IMR-90 (cell line): ENCODE measurements around the gene ABI3BP. TPM values are rescaled to one million over a fixed set of nuclear protein-coding genes. Genes with fewer than 3 reads are reported as not detected.

Experiments
- ATAC-seq: fragments of 200-7000 bp; cut with Tn5 transposase; 2 replicates; pipeline ENCODE4 v1.9.1; 2020; ENCODE audit warnings: low read depth, mild to moderate bottlenecking, moderate library complexity
- BruUV-seq: library from RNA; stranded (reverse); fragments of 400-500 nt; replicated peaks from 2 replicates; lab custom pipeline; 2021; lab: Mats Ljungman, UMichigan
- CTCF ChIA-PET: fragments of 300-600 bp; formaldehyde crosslinking; extraction: SDS; loops from one replicate; lab custom pipeline; 2021; ENCODE audit warnings: antibody characterized with exemption; lab: Yijun Ruan, JAX
- POLR2A ChIA-PET: fragments of 300-600 bp; sonication (Branson Sonifier 250); formaldehyde crosslinking; loops from one replicate; lab custom pipeline; 2022; ENCODE audit warnings: antibody characterized with exemption; ENCODE audit not compliant: unreplicated experiment; lab: Charles Lee
- DNase-seq: peaks from one replicate; pipeline ENCODE4 v3.0.0; 2013
- H2AFZ ChIP-seq: replicated peaks from 2 replicates; pipeline ENCODE3; 2013; ENCODE audit warnings: low read length, mild to moderate bottlenecking; ENCODE audit not compliant: poor library complexity
- H2AK5ac ChIP-seq: 2 replicates; pipeline ENCODE4 v1.6.1; 2013; ENCODE audit warnings: low read depth, low read length, inconsistent platforms
- H2AK9ac ChIP-seq: replicated peaks from 2 replicates; pipeline ENCODE3; 2013; ENCODE audit warnings: mild to moderate bottlenecking, low read depth, low read length, moderate library complexity; ENCODE audit not compliant: poor library complexity
- H2BK120ac ChIP-seq: 2 replicates; pipeline ENCODE4 v1.6.1; 2013; ENCODE audit warnings: low read depth, low read length, inconsistent platforms
- H2BK15ac ChIP-seq: 3 replicates; pipeline ENCODE4 v1.6.1; 2013; ENCODE audit warnings: low read depth, low read length, inconsistent platforms
- H2BK20ac ChIP-seq: 2 replicates; pipeline ENCODE4 v1.6.1; 2013; ENCODE audit warnings: low read depth, mild to moderate bottlenecking, inconsistent platforms, low read length, moderate library complexity
- H2BK5ac ChIP-seq: 2 replicates; pipeline ENCODE4 v1.6.1; 2013; ENCODE audit warnings: mild to moderate bottlenecking, low read depth, low read length, inconsistent platforms; ENCODE audit not compliant: poor library complexity, severe bottlenecking
- H3K14ac ChIP-seq: replicated peaks from 2 replicates; pipeline ENCODE4 v1.6.1; 2013; ENCODE audit warnings: low read depth, low read length, inconsistent platforms
- H3K18ac ChIP-seq: 2 replicates; pipeline ENCODE4 v1.6.1; 2013; ENCODE audit warnings: low read depth, low read length, control low read depth
- H3K23ac ChIP-seq: 2 replicates; pipeline ENCODE4 v1.6.1; 2013; ENCODE audit warnings: low read depth, low read length, inconsistent platforms
- H3K27ac ChIP-seq: 2 replicates; pipeline ENCODE4 v1.5.1; 2013; ENCODE audit warnings: mild to moderate bottlenecking, control low read depth, low read length; ENCODE audit not compliant: insufficient read depth
- H3K27me3 ChIP-seq: 2 replicates; pipeline ENCODE4 v1.6.1; 2013; ENCODE audit warnings: low read length; ENCODE audit not compliant: control insufficient read depth, insufficient read depth
- H3K36me3 ChIP-seq: 2 replicates; pipeline ENCODE4 v1.6.1; 2013; ENCODE audit warnings: low read length, mixed read lengths; ENCODE audit not compliant: control insufficient read depth, insufficient read depth
- H3K4ac ChIP-seq: 2 replicates; pipeline ENCODE4 v1.6.1; 2013; ENCODE audit warnings: low read depth, low read length, inconsistent platforms
- H3K4me1 ChIP-seq: 2 replicates; pipeline ENCODE4 v1.6.1; 2013; ENCODE audit warnings: low read length, mixed read lengths; ENCODE audit not compliant: control insufficient read depth, insufficient read depth
- H3K4me2 ChIP-seq: 2 replicates; pipeline ENCODE4 v1.6.1; 2013; ENCODE audit warnings: low read depth, mild to moderate bottlenecking, control low read depth, low read length, moderate library complexity
- H3K4me3 ChIP-seq: 2 replicates; pipeline ENCODE4 v1.5.1; 2013; ENCODE audit warnings: low read depth, mild to moderate bottlenecking, control low read depth, low read length, moderate library complexity; ENCODE audit not compliant: insufficient read depth
- H3K56ac ChIP-seq: 2 replicates; pipeline ENCODE4 v1.6.1; 2013; ENCODE audit warnings: low read length, inconsistent platforms; ENCODE audit not compliant: insufficient read depth; ENCODE audit errors: extremely low read depth
- H3K79me1 ChIP-seq, 2 experiments: 2 replicates each; pipeline ENCODE4 v1.6.1; 2013; ENCODE audit warnings: low read length in 2 of 2, inconsistent platforms in 1 of 2, low read depth in 1 of 2
- H3K9ac ChIP-seq: 2 replicates; pipeline ENCODE4 v1.6.1; 2013; ENCODE audit warnings: low read depth, low read length, control low read depth
- H3K9me1 ChIP-seq: 2 replicates; pipeline ENCODE4 v1.6.1; 2013; ENCODE audit warnings: low read length, inconsistent platforms; ENCODE audit not compliant: insufficient read depth
- H3K9me3 ChIP-seq: 2 replicates; pipeline ENCODE4 v1.6.1; 2013; ENCODE audit warnings: low read length; ENCODE audit not compliant: control insufficient read depth, insufficient read depth
- H4K20me1 ChIP-seq: 2 replicates; pipeline ENCODE4 v1.6.1; 2013; ENCODE audit warnings: low read length, inconsistent platforms; ENCODE audit not compliant: insufficient read depth
- H4K5ac ChIP-seq: 2 replicates; pipeline ENCODE4 v1.6.1; 2013; ENCODE audit warnings: mild to moderate bottlenecking, low read depth, low read length, control low read depth
- H4K8ac ChIP-seq, 2 experiments: 2 replicates each; pipeline ENCODE4 v1.6.1; 2013; ENCODE audit warnings: low read depth in 2 of 2, low read length in 2 of 2, control low read depth in 1 of 2, inconsistent platforms in 1 of 2
- H4K91ac ChIP-seq: 2 replicates; pipeline ENCODE4 v1.6.1; 2013; ENCODE audit warnings: low read depth, low read length, inconsistent platforms; ENCODE audit not compliant: insufficient read depth
- CHD1 ChIP-seq: IDR thresholded peaks from 2 replicates; pipeline ENCODE4 v1.6.1; 2012; ENCODE audit warnings: low read depth, low read length, improper control_type of control experiment
- FOS ChIP-seq: fragments of 150-350 bp; IDR thresholded peaks from 2 replicates; pipeline ENCODE4 v1.6.1; 2016; ENCODE audit warnings: low read depth, low read length
- MAFK ChIP-seq: IDR thresholded peaks from 2 replicates; pipeline ENCODE4 v1.6.1; 2012; ENCODE audit warnings: low read depth, low read length, improper control_type of control experiment
- MAZ ChIP-seq: IDR thresholded peaks from 2 replicates; pipeline ENCODE4 v1.6.1; 2012; ENCODE audit warnings: low read depth, mild to moderate bottlenecking, low read length, improper control_type of control experiment, moderate library complexity, borderline replicate concordance
- MXI1 ChIP-seq: IDR thresholded peaks from 2 replicates; pipeline ENCODE4 v1.6.1; 2012; ENCODE audit warnings: low read depth, mild to moderate bottlenecking, low read length, moderate library complexity, borderline replicate concordance
- NFE2L2 ChIP-seq: fragments of 150-350 bp; IDR thresholded peaks from 2 replicates; pipeline ENCODE4 v1.6.1; 2016; ENCODE audit warnings: low read depth, mild to moderate bottlenecking, low read length
- POLR2A ChIP-seq: IDR thresholded peaks from 2 replicates; pipeline ENCODE4 v1.6.1; 2012; ENCODE audit warnings: mild to moderate bottlenecking, low read depth, low read length
- RCOR1 ChIP-seq: IDR thresholded peaks from 2 replicates; pipeline ENCODE4 v1.6.1; 2012; ENCODE audit warnings: mild to moderate bottlenecking, low read length, improper control_type of control experiment; ENCODE audit not compliant: insufficient replicate concordance
- SMC3 ChIP-seq: fragments of 150-350 bp; IDR thresholded peaks from 2 replicates; pipeline ENCODE4 v1.6.1; 2016; ENCODE audit warnings: low read depth, mild to moderate bottlenecking, antibody characterized with exemption, low read length, moderate library complexity
- WGBS, 2 experiments: methylation state at CpG; one replicate each; pipeline versions ENCODE4 v1.1.5 to v1.1.7; 2013; ENCODE audit warnings: missing lambda C conversion rate in 2 of 2; ENCODE audit not compliant: insufficient read length in 1 of 2; ENCODE audit errors: extremely low coverage in 2 of 2; 5-methylcytosine and 5-hydroxymethylcytosine counted together
- dilution Hi-C: fragments of 300-500 bp; cut with HindIII; formaldehyde crosslinking; loops from one replicate; pipeline ENCODE4 v1.14.3; 2018; ENCODE audit warnings: low sequenced_read_pairs; ENCODE audit not compliant: unreplicated experiment
- in situ Hi-C: fragments of 300-500 bp; cut with MboI; formaldehyde crosslinking; loops from 3 replicates; pipeline ENCODE4 v1.14.3; 2019; ENCODE audit warnings: low sequenced_read_pairs, inconsistent platforms, mixed read lengths
- intact Hi-C: fragments of 100-400 bp; cut with micrococcal nuclease; formaldehyde crosslinking; loops from 2 replicates; pipeline ENCODE4 v1.10.0; 2022
- polyA plus RNA-seq, 3 experiments: library from polyadenylated mRNA; depleted of rRNA; stranded (reverse); fragments of >200 nt; gene quantifications; 2 replicates each; pipeline ENCODE4 v1.2.3, GENCODE V29; 2012; ENCODE audit warnings: low replicate concordance in 1 of 3
- total RNA-seq: library from RNA; depleted of rRNA; stranded (reverse); fragments of >200 nt; gene quantifications from 2 replicates; pipeline ENCODE4 v1.2.3, GENCODE V29; 2012
- TF ChIP-seq, protein P1 (sequence below): conservative IDR thresholded peaks from 2 replicates; pipeline ENCODE4 v1.5.1; 2012; ENCODE audit warnings: mild to moderate bottlenecking, low read depth, low read length, improper control_type of control experiment
- TF ChIP-seq, protein P2 (sequence below): fragments of 150-350 bp; IDR thresholded peaks from 2 replicates; pipeline ENCODE4 v1.6.1; 2016; ENCODE audit warnings: low read depth, mild to moderate bottlenecking, low read length, moderate library complexity, borderline replicate concordance

Gene ABI3BP
- total and polyA plus RNA-seq, 2 of the 4 experiments (the other 2 are of a cell fraction), result 3.0 to 26.7 TPM

DNA sequence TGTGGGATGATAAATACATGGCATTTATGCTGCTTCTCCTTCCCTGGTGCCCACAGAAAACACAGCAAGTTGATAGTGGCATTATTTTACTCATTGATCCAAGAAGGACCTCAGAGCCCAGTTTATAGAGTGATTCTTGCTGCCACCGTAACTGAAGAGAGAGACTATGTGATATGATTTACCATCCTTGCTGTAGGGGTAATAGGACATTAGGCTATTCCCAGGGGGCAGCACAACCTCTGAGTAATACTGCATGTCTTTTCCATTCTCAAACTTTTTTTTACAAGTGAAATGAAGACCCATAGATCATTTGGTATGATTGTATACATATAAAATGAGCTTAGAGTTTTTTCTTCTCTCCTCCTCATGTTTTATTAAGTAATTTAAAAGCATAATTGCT, 136.4 kb downstream of the ABI3BP start:
- TF ChIP-seq POLR2A (no peak), MAZ (no peak), NFE2L2 (no peak), MAFK (no peak), RCOR1 (no peak), CHD1 (no peak), SMC3 (no peak), FOS (no peak), MXI1 (no peak)
- TF ChIP-seq, protein P1, sequence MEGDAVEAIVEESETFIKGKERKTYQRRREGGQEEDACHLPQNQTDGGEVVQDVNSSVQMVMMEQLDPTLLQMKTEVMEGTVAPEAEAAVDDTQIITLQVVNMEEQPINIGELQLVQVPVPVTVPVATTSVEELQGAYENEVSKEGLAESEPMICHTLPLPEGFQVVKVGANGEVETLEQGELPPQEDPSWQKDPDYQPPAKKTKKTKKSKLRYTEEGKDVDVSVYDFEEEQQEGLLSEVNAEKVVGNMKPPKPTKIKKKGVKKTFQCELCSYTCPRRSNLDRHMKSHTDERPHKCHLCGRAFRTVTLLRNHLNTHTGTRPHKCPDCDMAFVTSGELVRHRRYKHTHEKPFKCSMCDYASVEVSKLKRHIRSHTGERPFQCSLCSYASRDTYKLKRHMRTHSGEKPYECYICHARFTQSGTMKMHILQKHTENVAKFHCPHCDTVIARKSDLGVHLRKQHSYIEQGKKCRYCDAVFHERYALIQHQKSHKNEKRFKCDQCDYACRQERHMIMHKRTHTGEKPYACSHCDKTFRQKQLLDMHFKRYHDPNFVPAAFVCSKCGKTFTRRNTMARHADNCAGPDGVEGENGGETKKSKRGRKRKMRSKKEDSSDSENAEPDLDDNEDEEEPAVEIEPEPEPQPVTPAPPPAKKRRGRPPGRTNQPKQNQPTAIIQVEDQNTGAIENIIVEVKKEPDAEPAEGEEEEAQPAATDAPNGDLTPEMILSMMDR, result no peak
- TF ChIP-seq, protein P2, sequence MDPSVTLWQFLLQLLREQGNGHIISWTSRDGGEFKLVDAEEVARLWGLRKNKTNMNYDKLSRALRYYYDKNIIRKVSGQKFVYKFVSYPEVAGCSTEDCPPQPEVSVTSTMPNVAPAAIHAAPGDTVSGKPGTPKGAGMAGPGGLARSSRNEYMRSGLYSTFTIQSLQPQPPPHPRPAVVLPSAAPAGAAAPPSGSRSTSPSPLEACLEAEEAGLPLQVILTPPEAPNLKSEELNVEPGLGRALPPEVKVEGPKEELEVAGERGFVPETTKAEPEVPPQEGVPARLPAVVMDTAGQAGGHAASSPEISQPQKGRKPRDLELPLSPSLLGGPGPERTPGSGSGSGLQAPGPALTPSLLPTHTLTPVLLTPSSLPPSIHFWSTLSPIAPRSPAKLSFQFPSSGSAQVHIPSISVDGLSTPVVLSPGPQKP, result no peak
- no peak overlapping the region for H2AFZ ChIP-seq
- no peak overlapping the region for H4K8ac ChIP-seq
- no peak overlapping the region for H3K4me3 ChIP-seq
- WGBS, 2 experiments, result no CpG with 5 or more reads among the region's 1 CpG
- H3K9me1 ChIP-seq, result no peaks in the 10 kb centered on the region
- no peak overlapping the region for H3K56ac ChIP-seq
- H2BK20ac ChIP-seq, result no peak overlapping the region
- H2AK5ac ChIP-seq, result no peak overlapping the region
- H2BK120ac ChIP-seq, result no peak overlapping the region
- no peaks in the 10 kb centered on the region for H3K79me1 ChIP-seq
- no peak overlapping the region for H3K4me2 ChIP-seq
- H2BK15ac ChIP-seq, result no peak overlapping the region
- H3K27ac ChIP-seq, result no peak overlapping the region
- DNase-seq (no peak), ATAC-seq (no peak)
- no peak overlapping the region for H3K18ac ChIP-seq
- H3K9ac ChIP-seq, result no peak overlapping the region
- no peak overlapping the region for H2BK5ac ChIP-seq
- intact Hi-C loops, result no loop called here
- POLR2A ChIA-PET, result interaction anchor here (0.6 kb wide), 1 partner anchor 330 kb away, joined by 3 read pairs; no protein-coding TSS in a partner anchor
- CTCF ChIA-PET, result interaction anchor here (0.5 kb wide), 1 partner anchor 565 kb away, joined by 3 read pairs; no protein-coding TSS in a partner anchor
- H3K27me3 ChIP-seq, result no peaks in the 10 kb centered on the region
- no peak overlapping the region for H3K23ac ChIP-seq
- dilution Hi-C loops, result no loop called here
- H4K5ac ChIP-seq, result no peak overlapping the region
- BruUV-seq, result no TSS peak
- H3K4me1 ChIP-seq, result no peaks in the 10 kb centered on the region
- H3K9me3 ChIP-seq, result no peaks in the 10 kb centered on the region
- H3K4ac ChIP-seq, result no peak overlapping the region
- H4K91ac ChIP-seq, result no peak overlapping the region
- no peak overlapping the region for H3K14ac ChIP-seq
- in situ Hi-C loops, result no loop called here
- H3K36me3 ChIP-seq, result no peaks in the 10 kb centered on the region
- H2AK9ac ChIP-seq, result no peak overlapping the region
- no peaks in the 10 kb centered on the region for H4K20me1 ChIP-seq
